ENCODE results near the gene ATP6V0D1. TPM values are rescaled to one million over a fixed set of nuclear protein-coding genes. Genes with fewer than 3 reads are reported as not detected.

The ATP6V0D1 gene
- total and polyA plus RNA-seq, 10 donors, result 37.3 to 133 (median 105) TPM

GRCh38 chr16:67454852-67455251 lies 26.1 kb downstream of the ATP6V0D1 start:
- intact Hi-C loops (cut with DNase I; ENCODE audit: low total_unique reads), result no loop called here
- WGBS, 5 donors, result 85 to 95% (median 93%) methylated on average over 2 to 6 of the region's 6 CpGs

DNA sequence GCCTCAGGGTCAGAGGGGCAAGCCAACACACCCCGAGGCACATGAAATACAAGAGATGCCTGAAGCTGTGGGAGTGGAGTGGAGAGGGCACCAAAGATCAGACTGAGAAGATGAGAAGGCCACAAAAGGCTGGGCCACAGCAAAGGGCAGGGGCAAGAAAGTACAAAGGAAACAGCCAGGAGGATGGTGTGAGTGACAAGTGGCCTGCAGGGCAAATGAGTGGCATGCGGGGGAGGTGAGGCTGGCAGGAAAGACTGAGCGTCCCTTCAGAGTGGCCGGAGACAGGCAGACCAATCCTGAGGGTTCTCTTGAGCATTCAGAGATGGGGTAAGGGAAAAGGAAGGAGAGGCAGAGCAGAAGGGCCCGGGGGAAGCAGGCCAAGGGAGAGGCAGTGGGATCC lies 26.9 kb downstream of the ATP6V0D1 start:
- DNase-seq, result no peak
- H3K9me3 ChIP-seq, result no peaks in the 10 kb centered on the region
- H3K27me3 ChIP-seq (replicated peaks in 1 of 7), result no peaks in the 10 kb centered on the region
- WGBS, 5 donors, result 77 to 87% (median 78%) methylated on average over 5 of the region's 5 CpGs
- no peak overlapping the region for H3K4me3 ChIP-seq
- peak overlapping the region in 3 of 8 donors; percentile 14 to 24 (median 15) for H3K27ac ChIP-seq
- peaks cover 29 to 100% (median 62%) of the 10 kb centered on the region in 6 donors for H3K4me1 ChIP-seq
- TF ChIP-seq POLR2A (IDR thresholded peaks at IDR 0.05) (no peak), POLR2AphosphoS5 (IDR thresholded peaks at IDR 0.05) (no peak), CTCF (IDR thresholded peaks at IDR 0.05 in 8 of 11, conservative IDR thresholded peaks at IDR 0.05 in 3 of 11) (no peak)
- intact Hi-C loops (cut with DNase I; ENCODE audit: low total_unique reads), result no loop called here
- peaks cover 0 to 93% (median 42%) of the 10 kb centered on the region in 6 donors for H3K36me3 ChIP-seq

More at GRCh38 chr16:67454852-67455251, 26.1 kb downstream of the ATP6V0D1 start:
- H3K36me3 ChIP-seq, result peaks cover 0 to 93% (median 35%) of the 10 kb centered on the region in 6 donors
- DNase-seq, result no peak
- no peaks in the 10 kb centered on the region for H3K9me3 ChIP-seq
- H3K27ac ChIP-seq, result peak overlapping the region in 2 of 8 donors; percentile 15 to 24
- H3K4me3 ChIP-seq, result no peak overlapping the region
- H3K4me1 ChIP-seq, result peaks cover 36 to 100% (median 62%) of the 10 kb centered on the region in 6 donors
- TF ChIP-seq POLR2AphosphoS5 (IDR thresholded peaks at IDR 0.05), result no peak
- TF ChIP-seq POLR2A (IDR thresholded peaks at IDR 0.05), result no peak
- no peak for TF ChIP-seq CTCF (IDR thresholded peaks at IDR 0.05 in 8 of 11, conservative IDR thresholded peaks at IDR 0.05 in 3 of 11)
- H3K27me3 ChIP-seq (replicated peaks in 1 of 7), result no peaks in the 10 kb centered on the region

GRCh38 chr16:67451704-67452435 lies 29.1 kb downstream of the ATP6V0D1 start:
- peak overlapping the region in 2 of 8 donors; percentile 4 to 47 for H3K27ac ChIP-seq
- peaks cover 0 to 95% (median 49%) of the 10 kb centered on the region in 6 donors for H3K36me3 ChIP-seq
- H3K9me3 ChIP-seq, result no peaks in the 10 kb centered on the region
- peaks cover 18 to 100% (median 57%) of the 10 kb centered on the region in 6 donors for H3K4me1 ChIP-seq
- H3K27me3 ChIP-seq (replicated peaks in 1 of 7), result no peaks in the 10 kb centered on the region
- H3K4me3 ChIP-seq, result no peak overlapping the region
- intact Hi-C loops (cut with DNase I; ENCODE audit: low total_unique reads), result no loop called here
- WGBS, 5 donors, result 52 to 90% (median 83%) methylated on average over 2 of the region's 2 CpGs
- DNase-seq, result no peak
- TF ChIP-seq CTCF (IDR thresholded peaks at IDR 0.05 in 8 of 11, conservative IDR thresholded peaks at IDR 0.05 in 3 of 11) (no peak), POLR2AphosphoS5 (IDR thresholded peaks at IDR 0.05) (no peak), POLR2A (IDR thresholded peaks at IDR 0.05) (no peak)

DNA sequence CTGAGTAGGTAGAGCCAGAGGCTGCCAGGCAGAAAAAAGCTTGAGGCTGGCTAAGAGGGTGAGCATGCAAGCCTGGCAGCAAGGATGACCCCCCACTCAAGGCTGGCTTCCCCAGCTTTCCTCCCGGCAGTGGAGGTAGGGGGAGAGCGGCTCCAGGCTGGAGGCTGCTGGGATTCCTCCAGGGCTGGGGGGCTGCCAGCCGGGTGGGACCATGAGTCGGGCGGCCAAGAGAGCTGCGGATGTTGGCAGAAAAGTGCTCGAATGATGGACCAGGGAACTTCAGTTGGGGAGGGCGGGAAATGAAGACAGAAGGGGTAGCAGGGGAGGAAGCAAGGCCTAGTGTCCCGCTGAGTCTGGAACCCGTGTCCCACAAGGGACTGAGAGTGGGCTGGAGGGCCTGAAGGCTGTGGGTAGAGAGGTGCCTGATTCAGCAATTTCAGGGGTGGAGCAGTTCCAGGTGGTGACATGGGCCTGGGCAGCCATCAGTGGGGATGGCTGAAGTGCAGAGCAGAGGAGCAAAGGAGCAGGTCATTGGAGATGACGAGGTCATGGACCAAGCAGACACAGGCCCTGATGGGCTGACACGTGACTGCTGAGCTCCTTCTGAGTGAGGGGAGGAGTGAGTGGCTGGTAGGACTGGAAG lies 29.8 kb downstream of the ATP6V0D1 start:
- peak in 1 of 3 donors; percentile 28 for TF ChIP-seq POLR2AphosphoS5 (IDR thresholded peaks at IDR 0.05)
- no peak for TF ChIP-seq POLR2A (IDR thresholded peaks at IDR 0.05)
- no peak overlapping the region for H3K4me3 ChIP-seq
- no peaks in the 10 kb centered on the region for H3K9me3 ChIP-seq
- no peaks in the 10 kb centered on the region for H3K27me3 ChIP-seq (replicated peaks in 1 of 7)
- peak overlapping the region in 3 of 8 donors; percentile 4 to 47 (median 10) for H3K27ac ChIP-seq
- WGBS, 5 donors, result 75 to 89% (median 83%) methylated on average over 12 of the region's 12 CpGs
- intact Hi-C loops (cut with DNase I; ENCODE audit: low total_unique reads), result no loop called here
- DNase-seq, result no peak
- peaks cover 18 to 100% (median 57%) of the 10 kb centered on the region in 6 donors for H3K4me1 ChIP-seq
- peaks cover 0 to 95% (median 49%) of the 10 kb centered on the region in 6 donors for H3K36me3 ChIP-seq
